HCT116 (cell line): ENCODE measurements around the gene SMARCAD1. TPM values are rescaled to one million over a fixed set of nuclear protein-coding genes. Genes with fewer than 3 reads are reported as not detected.
A peak's percentile ranks its signal among the peaks of the same experiment; 100 is the strongest.

Experiments
- ATAC-seq: fragments of 200-7000 bp; cut with Tn5 transposase; 2 replicates; pipeline ENCODE4 v1.9.1; 2020; ENCODE audit warnings: mild to moderate bottlenecking, moderate library complexity
- BruUV-seq: library from RNA; stranded (reverse); fragments of 400-500 nt; replicated peaks from 2 replicates; lab custom pipeline; 2021; lab: Mats Ljungman, UMichigan
- CTCF ChIA-PET: fragments of 300-600 bp; sonication (Branson Sonifier 250); formaldehyde crosslinking; loops from one replicate; lab custom pipeline; 2021; ENCODE audit warnings: antibody characterized with exemption; lab: Charles Lee
- POLR2A ChIA-PET: fragments of 300-600, 350-600 bp; sonication (Branson Sonifier 250); formaldehyde crosslinking; loops from one replicate; lab custom pipeline; 2021; ENCODE audit warnings: antibody characterized with exemption; lab: Charles Lee
- RAD21 ChIA-PET, 2 experiments: fragments of 300-600 bp; sonication (Branson Sonifier 250); formaldehyde crosslinking; loops; one replicate each; lab custom pipeline; 2023; ENCODE audit warnings: low total read pairs in 2 of 2; ENCODE audit not compliant: uncharacterized antibody in 2 of 2, unreplicated experiment in 2 of 2, low non-redundant PET in 1 of 2; lab: Charles Lee
- DNase-seq: peaks from one replicate; pipeline ENCODE4 v3.0.0-alpha.2; 2010; ENCODE audit warnings: low read depth, low spot score
- H2AFZ ChIP-seq: fragments of 200-600 bp; shearing (Covaris generic), sonication (generic); 2 replicates; pipeline ENCODE4 v1.6.1; 2017; ENCODE audit warnings: low read depth, mixed run types, mixed read lengths, antibody characterized with exemption, low read length; ENCODE audit not compliant: poor library complexity, severe bottlenecking
- H3K27ac ChIP-seq: 2 replicates; pipeline ENCODE4 v1.5.1; 2012; ENCODE audit warnings: low read depth, low read length
- H3K27me3 ChIP-seq: fragments of 200-600 bp; sonication (generic); 2 replicates; pipeline ENCODE4 v1.6.1; 2016; ENCODE audit warnings: mixed run types, low read length, mixed read lengths; ENCODE audit not compliant: insufficient read depth
- H3K36me3 ChIP-seq, 2 experiments: fragments of 200-500 bp in 1 of 2; fragments of 200-600 bp in 1 of 2; sonication (Bioruptor generic) in 1 of 2; sonication (generic) in 1 of 2; 2 replicates each; pipeline versions ENCODE4 v1.5.1 to v1.6.1; 2014 to 2016; ENCODE audit warnings: low read length in 2 of 2, inconsistent platforms in 1 of 2, mixed read lengths in 1 of 2, mixed run types in 1 of 2; ENCODE audit not compliant: insufficient read depth in 2 of 2, control insufficient read depth in 1 of 2
- H3K4me1 ChIP-seq, 2 experiments: fragments of 200-600 bp in 1 of 2; sonication (generic) in 1 of 2; 2 replicates each; pipeline versions ENCODE4 v1.5.1 to v1.6.1; 2012 to 2017; ENCODE audit warnings: low read length in 2 of 2, inconsistent platforms in 1 of 2, mild to moderate bottlenecking in 1 of 2, mixed read lengths in 1 of 2, mixed run types in 1 of 2, moderate library complexity in 1 of 2; ENCODE audit not compliant: insufficient read depth in 2 of 2, control insufficient read depth in 1 of 2
- H3K4me2 ChIP-seq: fragments of 200-600 bp; sonication (generic); 2 replicates; pipeline ENCODE4 v1.6.1; 2017; ENCODE audit warnings: mixed run types, low read length, mixed read lengths
- H3K4me3 ChIP-seq, 2 experiments: fragments of 200-600 bp in 1 of 2; sonication (generic) in 1 of 2; replicated peaks in 1 of 2; 2 replicates each; pipeline ENCODE4 v1.5.1; 2011 to 2016; ENCODE audit warnings: low read length in 2 of 2, control low read depth in 1 of 2, low read depth in 1 of 2, mild to moderate bottlenecking in 1 of 2, mixed read lengths in 1 of 2, mixed run types in 1 of 2
- H3K79me2 ChIP-seq: fragments of 200-600 bp; sonication (generic); 2 replicates; pipeline ENCODE4 v1.6.1; 2017; ENCODE audit warnings: mild to moderate bottlenecking, mixed run types, low read length, moderate library complexity, mixed read lengths; ENCODE audit not compliant: insufficient read depth
- H3K9ac ChIP-seq: fragments of 200-600 bp; sonication (generic); 2 replicates; pipeline ENCODE4 v1.6.1; 2016; ENCODE audit warnings: low read length, mixed read lengths
- H3K9me2 ChIP-seq: fragments of 200-600 bp; sonication (generic), shearing (Covaris generic); 2 replicates; pipeline ENCODE4 v1.6.1; 2017; ENCODE audit warnings: mixed run types, mild to moderate bottlenecking, moderate library complexity; ENCODE audit not compliant: insufficient read depth
- H3K9me3 ChIP-seq, 2 experiments: fragments of 200-500 bp in 1 of 2; fragments of 200-600 bp in 1 of 2; sonication (Bioruptor generic) in 1 of 2; sonication (generic) in 1 of 2; 2 replicates each; pipeline ENCODE4 v1.6.1; 2014 to 2017; ENCODE audit warnings: low read length in 2 of 2, mixed read lengths in 2 of 2, inconsistent platforms in 1 of 2, low read depth in 1 of 2, mild to moderate bottlenecking in 1 of 2, mixed run types in 1 of 2, moderate library complexity in 1 of 2; ENCODE audit not compliant: control insufficient read depth in 1 of 2, insufficient read depth in 1 of 2
- H4K20me1 ChIP-seq: fragments of 200-600 bp; sonication (generic), shearing (Covaris generic); 2 replicates; pipeline ENCODE4 v1.6.1; 2017; ENCODE audit warnings: mixed run types, mild to moderate bottlenecking, moderate library complexity; ENCODE audit not compliant: insufficient read depth
- EZH2 ChIP-seq: fragments of 200-600 bp; sonication (generic); IDR thresholded peaks from 2 replicates; pipeline ENCODE4 v1.6.1; 2017; ENCODE audit warnings: antibody characterized with exemption, mixed run types
- EZH2phosphoT487 ChIP-seq: fragments of 200-600 bp; IDR thresholded peaks from 2 replicates; pipeline ENCODE4 v1.6.1; 2018; ENCODE audit warnings: antibody characterized with exemption, borderline replicate concordance
- FOSL1 ChIP-seq: IDR thresholded peaks from 2 replicates; pipeline ENCODE4 v1.6.1; 2012; ENCODE audit warnings: low read depth
- POLR2AphosphoS5 ChIP-seq: IDR thresholded peaks from 2 replicates; pipeline ENCODE4 v1.6.1; 2011; ENCODE audit warnings: mild to moderate bottlenecking, low read depth, low read length, moderate library complexity
- RAD21 ChIP-seq: IDR thresholded peaks from 2 replicates; pipeline ENCODE4 v1.6.1; 2012; ENCODE audit warnings: low read depth, mild to moderate bottlenecking
- YY1 ChIP-seq: IDR thresholded peaks from 2 replicates; pipeline ENCODE4 v1.6.1; 2011; ENCODE audit warnings: low read length, low read depth, moderate library complexity, mild to moderate bottlenecking; ENCODE audit not compliant: insufficient replicate concordance; ENCODE audit errors: extremely low read depth
- intact Hi-C: fragments of 100-400 bp; cut with micrococcal nuclease; formaldehyde crosslinking; loops from 2 replicates; pipeline ENCODE4 v1.10.0; 2022
- total RNA-seq: library from RNA; stranded (reverse); gene quantifications from one replicate; pipeline ENCODE4 v1.2.1, GENCODE V29; 2021; ENCODE audit not compliant: unreplicated experiment
- TF ChIP-seq, protein P1 (sequence below): IDR thresholded peaks from 2 replicates; pipeline ENCODE4 v1.6.1; 2012; ENCODE audit warnings: low read depth

Gene SMARCAD1
- total RNA-seq, 1 experiment from 2014 or later = 33.6 TPM

DNA sequence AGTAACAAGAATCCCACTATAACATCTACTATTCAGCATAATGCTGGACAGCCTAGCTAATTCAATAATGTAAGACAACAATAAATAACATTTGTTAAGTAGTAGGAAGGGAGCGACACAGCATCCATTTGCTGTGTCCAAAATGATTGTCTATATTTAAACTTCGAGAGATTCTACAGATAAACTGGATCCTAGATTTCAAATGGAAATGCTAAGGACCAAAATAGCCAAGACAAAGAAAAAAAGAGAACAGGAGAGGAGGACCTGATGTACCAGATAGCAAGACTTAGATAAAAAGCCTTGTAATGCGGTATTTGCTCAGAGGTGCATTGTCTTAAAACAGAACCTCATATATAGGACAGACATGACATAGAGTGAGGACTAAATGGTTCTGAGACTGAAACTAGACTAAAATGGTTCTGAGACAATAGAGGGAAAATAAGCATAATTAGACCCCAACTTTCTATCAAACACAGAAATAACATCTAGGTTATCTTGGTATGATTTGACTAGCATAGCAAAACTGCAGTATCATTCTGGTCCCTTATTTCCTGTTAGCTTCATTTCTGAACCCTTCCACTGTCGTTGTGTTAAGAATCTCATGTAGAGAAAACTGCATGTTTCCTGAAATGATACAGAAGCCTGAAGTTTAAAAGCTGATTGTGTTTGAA lies 131.2 kb downstream of the SMARCAD1 start:
- intact Hi-C loops = no loop called here
- H4K20me1 ChIP-seq = no peaks in the 10 kb centered on the region
- ChIA-PET POLR2A (no interaction called here), RAD21 (no interaction called here), CTCF (no interaction called here)
- no peak for ATAC-seq
- BruUV-seq = no TSS peak
- no peak overlapping the region for H3K9ac ChIP-seq
- no peak for DNase-seq
- H3K4me3 ChIP-seq = no peak overlapping the region
- H3K4me2 ChIP-seq = no peak overlapping the region
- H3K9me2 ChIP-seq = no peaks in the 10 kb centered on the region
- no peaks in the 10 kb centered on the region for H3K27me3 ChIP-seq
- no peaks in the 10 kb centered on the region for H3K9me3 ChIP-seq
- TF ChIP-seq YY1 (no peak), EZH2phosphoT487 (no peak), RAD21 (no peak), EZH2 (no peak), FOSL1 (no peak), POLR2AphosphoS5 (no peak)
- TF ChIP-seq, protein P1, sequence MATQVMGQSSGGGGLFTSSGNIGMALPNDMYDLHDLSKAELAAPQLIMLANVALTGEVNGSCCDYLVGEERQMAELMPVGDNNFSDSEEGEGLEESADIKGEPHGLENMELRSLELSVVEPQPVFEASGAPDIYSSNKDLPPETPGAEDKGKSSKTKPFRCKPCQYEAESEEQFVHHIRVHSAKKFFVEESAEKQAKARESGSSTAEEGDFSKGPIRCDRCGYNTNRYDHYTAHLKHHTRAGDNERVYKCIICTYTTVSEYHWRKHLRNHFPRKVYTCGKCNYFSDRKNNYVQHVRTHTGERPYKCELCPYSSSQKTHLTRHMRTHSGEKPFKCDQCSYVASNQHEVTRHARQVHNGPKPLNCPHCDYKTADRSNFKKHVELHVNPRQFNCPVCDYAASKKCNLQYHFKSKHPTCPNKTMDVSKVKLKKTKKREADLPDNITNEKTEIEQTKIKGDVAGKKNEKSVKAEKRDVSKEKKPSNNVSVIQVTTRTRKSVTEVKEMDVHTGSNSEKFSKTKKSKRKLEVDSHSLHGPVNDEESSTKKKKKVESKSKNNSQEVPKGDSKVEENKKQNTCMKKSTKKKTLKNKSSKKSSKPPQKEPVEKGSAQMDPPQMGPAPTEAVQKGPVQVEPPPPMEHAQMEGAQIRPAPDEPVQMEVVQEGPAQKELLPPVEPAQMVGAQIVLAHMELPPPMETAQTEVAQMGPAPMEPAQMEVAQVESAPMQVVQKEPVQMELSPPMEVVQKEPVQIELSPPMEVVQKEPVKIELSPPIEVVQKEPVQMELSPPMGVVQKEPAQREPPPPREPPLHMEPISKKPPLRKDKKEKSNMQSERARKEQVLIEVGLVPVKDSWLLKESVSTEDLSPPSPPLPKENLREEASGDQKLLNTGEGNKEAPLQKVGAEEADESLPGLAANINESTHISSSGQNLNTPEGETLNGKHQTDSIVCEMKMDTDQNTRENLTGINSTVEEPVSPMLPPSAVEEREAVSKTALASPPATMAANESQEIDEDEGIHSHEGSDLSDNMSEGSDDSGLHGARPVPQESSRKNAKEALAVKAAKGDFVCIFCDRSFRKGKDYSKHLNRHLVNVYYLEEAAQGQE = no peak
- no peaks in the 10 kb centered on the region for H3K36me3 ChIP-seq
- H2AFZ ChIP-seq = peak overlapping the region; percentile 16
- no peak overlapping the region for H3K27ac ChIP-seq
- no peaks in the 10 kb centered on the region for H3K4me1 ChIP-seq
- no peaks in the 10 kb centered on the region for H3K79me2 ChIP-seq
